Peyer's patch (tissue), 4 donors: ENCODE measurements around the gene KCNMA1.

Source experiments
- POLR2A ChIP-seq, 2 donors: fragments of 450-650 bp; IDR thresholded peaks; one replicate each; pipeline ENCODE4 v1.5.1; 2017; ENCODE audit warnings: antibody characterized with exemption in 2 of 2, mild to moderate bottlenecking in 2 of 2, moderate library complexity in 2 of 2
- TF ChIP-seq, protein P1 (sequence below), 6 experiments: fragments of 450-650 bp in 4 of 6; fragments of 200-600 bp in 2 of 6; sonication (generic) in 1 of 6; IDR thresholded peaks; one replicate each; pipeline ENCODE4 v1.5.1; 2017 to 2019; ENCODE audit warnings: antibody characterized with exemption in 6 of 6, mild to moderate bottlenecking in 3 of 6, moderate library complexity in 1 of 6

DNA sequence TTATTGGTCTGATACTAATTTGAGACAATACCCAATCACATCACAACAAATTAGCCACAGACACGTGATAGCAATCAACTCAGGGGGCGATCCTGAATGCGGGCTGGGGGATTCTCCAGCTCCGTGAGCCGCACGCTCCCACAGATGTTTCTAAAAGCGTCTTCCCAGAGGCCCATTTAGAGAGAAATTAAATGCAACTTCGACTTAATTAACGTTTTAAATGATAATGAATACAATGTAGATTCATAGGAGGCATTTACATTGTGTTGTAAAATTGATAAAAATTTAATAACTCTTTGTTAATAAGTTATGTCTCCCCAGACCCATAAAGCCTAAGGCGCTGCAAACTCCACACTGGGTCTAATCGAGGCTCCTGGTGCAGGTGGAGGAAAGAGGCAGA is 642.6 kb downstream of the KCNMA1 start:
- TF ChIP-seq, protein P1, sequence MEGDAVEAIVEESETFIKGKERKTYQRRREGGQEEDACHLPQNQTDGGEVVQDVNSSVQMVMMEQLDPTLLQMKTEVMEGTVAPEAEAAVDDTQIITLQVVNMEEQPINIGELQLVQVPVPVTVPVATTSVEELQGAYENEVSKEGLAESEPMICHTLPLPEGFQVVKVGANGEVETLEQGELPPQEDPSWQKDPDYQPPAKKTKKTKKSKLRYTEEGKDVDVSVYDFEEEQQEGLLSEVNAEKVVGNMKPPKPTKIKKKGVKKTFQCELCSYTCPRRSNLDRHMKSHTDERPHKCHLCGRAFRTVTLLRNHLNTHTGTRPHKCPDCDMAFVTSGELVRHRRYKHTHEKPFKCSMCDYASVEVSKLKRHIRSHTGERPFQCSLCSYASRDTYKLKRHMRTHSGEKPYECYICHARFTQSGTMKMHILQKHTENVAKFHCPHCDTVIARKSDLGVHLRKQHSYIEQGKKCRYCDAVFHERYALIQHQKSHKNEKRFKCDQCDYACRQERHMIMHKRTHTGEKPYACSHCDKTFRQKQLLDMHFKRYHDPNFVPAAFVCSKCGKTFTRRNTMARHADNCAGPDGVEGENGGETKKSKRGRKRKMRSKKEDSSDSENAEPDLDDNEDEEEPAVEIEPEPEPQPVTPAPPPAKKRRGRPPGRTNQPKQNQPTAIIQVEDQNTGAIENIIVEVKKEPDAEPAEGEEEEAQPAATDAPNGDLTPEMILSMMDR (IDR thresholded peaks at IDR 0.05): no peak
- TF ChIP-seq POLR2A (IDR thresholded peaks at IDR 0.05): no peak
